ENCODE results near the gene TMC7. TPM values are rescaled to one million over a fixed set of nuclear protein-coding genes. Genes with fewer than 3 reads are reported as not detected.

The TMC7 gene
- total RNA-seq, 4 donors from 2014 or later: 0.11 to 0.94 (median 0.50) TPM; not detected in 1

GRCh38 chr16:19006446-19007315 lies 22.9 kb downstream of the TMC7 start:
- intact Hi-C loops (cut with DNase I): no loop called here
- no peak overlapping the region for H3K27ac ChIP-seq
- H3K9me3 ChIP-seq: no peaks in the 10 kb centered on the region
- WGBS, 2 donors: 89 to 90% methylated on average over 19 to 20 of the region's 20 CpGs
- H3K4me3 ChIP-seq (replicated peaks in 1 of 3): no peak overlapping the region
- no peak for DNase-seq
- H3K27me3 ChIP-seq: no peaks in the 10 kb centered on the region
- TF ChIP-seq CTCF (IDR thresholded peaks at IDR 0.05) (no peak), POLR2A (IDR thresholded peaks at IDR 0.05) (no peak)
- H3K36me3 ChIP-seq: no peaks in the 10 kb centered on the region
- H3K4me1 ChIP-seq: no peaks in the 10 kb centered on the region

DNA sequence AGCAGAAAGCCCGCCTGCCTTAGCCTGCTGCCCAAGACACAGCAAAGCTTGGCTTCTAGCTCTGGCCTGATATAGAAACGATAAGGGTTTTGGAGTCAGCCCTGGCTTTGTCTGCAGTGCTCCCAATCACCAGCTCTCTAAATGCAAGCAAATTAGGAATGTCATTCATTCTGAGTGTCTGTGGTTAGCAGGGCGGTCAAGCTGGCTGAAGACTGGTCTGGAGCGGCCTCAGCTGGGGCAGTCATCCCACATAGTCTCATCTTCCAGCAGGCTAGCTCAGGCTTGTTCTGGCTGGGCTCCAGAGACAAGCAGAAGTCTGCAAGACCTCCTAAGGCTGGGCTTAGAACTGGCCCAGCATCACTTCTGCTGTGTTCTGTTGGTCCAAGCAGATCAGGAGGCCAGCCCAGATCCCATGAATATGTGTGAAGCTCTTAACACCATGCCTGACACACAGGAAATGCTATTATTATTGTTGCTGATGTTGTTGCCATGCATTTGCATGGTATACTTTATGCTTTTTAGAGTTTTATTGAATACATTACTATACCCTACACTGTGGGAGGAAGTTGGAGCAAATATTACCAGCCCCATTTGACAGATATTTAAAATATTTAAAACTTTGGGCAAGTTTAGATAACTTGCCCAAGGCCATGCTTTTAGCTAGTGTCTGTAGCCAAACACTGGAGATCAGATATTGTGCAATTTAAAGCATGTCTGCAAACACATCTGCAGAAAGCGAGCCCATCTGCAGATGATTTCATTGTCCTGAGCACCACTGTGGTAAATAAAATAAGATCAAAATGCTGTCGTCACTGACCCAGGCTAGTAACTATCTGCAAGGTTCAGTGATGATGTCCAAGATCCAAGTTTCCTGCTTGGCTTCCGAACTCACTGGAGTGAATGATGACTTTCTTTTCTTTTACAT lies 24.8 kb downstream of the TMC7 start:
- Histone ChIP-seq H3K9me3 (no peaks in the 10 kb centered on the region), H3K36me3 (no peaks in the 10 kb centered on the region), H3K4me3 (replicated peaks in 1 of 3) (no peak overlapping the region), H3K27ac (no peak overlapping the region), H3K27me3 (no peaks in the 10 kb centered on the region), H3K4me1 (no peaks in the 10 kb centered on the region)
- intact Hi-C loops (cut with DNase I): no loop called here
- 76 to 80% methylated on average over 5 to 7 of the region's 7 CpGs for WGBS, 2 donors
- no peak for DNase-seq
- no peak for TF ChIP-seq CTCF (IDR thresholded peaks at IDR 0.05)
- no peak for TF ChIP-seq POLR2A (IDR thresholded peaks at IDR 0.05)

GRCh38 chr16:19011169-19011731 lies 27.5 kb downstream of the TMC7 start:
- Histone ChIP-seq H3K36me3 (no peaks in the 10 kb centered on the region), H3K27me3 (no peaks in the 10 kb centered on the region), H3K4me3 (replicated peaks in 1 of 3) (no peak overlapping the region), H3K4me1 (no peaks in the 10 kb centered on the region), H3K27ac (no peak overlapping the region), H3K9me3 (no peaks in the 10 kb centered on the region)
- intact Hi-C loops (cut with DNase I): no loop called here
- DNase-seq: no peak
- no peak for TF ChIP-seq CTCF (IDR thresholded peaks at IDR 0.05)
- no peak for TF ChIP-seq POLR2A (IDR thresholded peaks at IDR 0.05)
- 84 to 85% methylated on average over 3 of the region's 3 CpGs for WGBS, 2 donors

DNA sequence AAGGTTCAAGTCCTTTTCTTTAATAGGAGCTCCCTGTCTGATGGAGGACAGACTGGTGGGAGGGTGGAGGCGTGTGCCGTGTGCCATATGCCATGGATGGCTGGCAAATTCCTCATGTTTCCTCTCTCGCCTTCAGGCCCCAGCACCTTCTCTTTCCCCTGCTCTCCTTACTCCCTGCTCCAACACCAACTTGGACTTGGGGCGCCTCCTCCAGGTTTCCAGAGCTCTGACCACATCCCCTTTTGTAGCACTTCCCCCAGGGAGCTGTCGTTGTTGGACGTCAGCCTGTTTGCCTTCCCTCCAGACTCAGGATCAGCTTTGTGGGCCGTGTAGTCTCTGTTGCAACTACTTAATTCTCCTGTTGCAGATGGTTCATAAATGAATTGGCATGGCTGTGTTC lies 30.7 kb downstream of the TMC7 start:
- no peaks in the 10 kb centered on the region for H3K9me3 ChIP-seq
- H3K27me3 ChIP-seq: no peaks in the 10 kb centered on the region
- no peak overlapping the region for H3K27ac ChIP-seq
- no peak for DNase-seq
- WGBS, 2 donors: 65 to 67% methylated on average over 7 of the region's 7 CpGs
- H3K36me3 ChIP-seq: no peaks in the 10 kb centered on the region
- intact Hi-C loops (cut with DNase I): no loop called here
- H3K4me1 ChIP-seq: no peaks in the 10 kb centered on the region
- TF ChIP-seq POLR2A (IDR thresholded peaks at IDR 0.05): no peak
- TF ChIP-seq CTCF (IDR thresholded peaks at IDR 0.05): no peak
- H3K4me3 ChIP-seq (replicated peaks in 1 of 3): no peak overlapping the region
